ENCODE data around the gene MAPKAPK3. TPM values are rescaled to one million over a fixed set of nuclear protein-coding genes. Genes with fewer than 3 reads are reported as not detected.
"Not testable (repeated sequence)": the region's sequence is repeated elsewhere in the genome, so short reads cannot be mapped to it uniquely, and the experiment has no call there.

MAPKAPK3 gene
- total RNA-seq, 4 donors from 2014 or later, result 21.3 to 37.8 (median 26.9) TPM

DNA sequence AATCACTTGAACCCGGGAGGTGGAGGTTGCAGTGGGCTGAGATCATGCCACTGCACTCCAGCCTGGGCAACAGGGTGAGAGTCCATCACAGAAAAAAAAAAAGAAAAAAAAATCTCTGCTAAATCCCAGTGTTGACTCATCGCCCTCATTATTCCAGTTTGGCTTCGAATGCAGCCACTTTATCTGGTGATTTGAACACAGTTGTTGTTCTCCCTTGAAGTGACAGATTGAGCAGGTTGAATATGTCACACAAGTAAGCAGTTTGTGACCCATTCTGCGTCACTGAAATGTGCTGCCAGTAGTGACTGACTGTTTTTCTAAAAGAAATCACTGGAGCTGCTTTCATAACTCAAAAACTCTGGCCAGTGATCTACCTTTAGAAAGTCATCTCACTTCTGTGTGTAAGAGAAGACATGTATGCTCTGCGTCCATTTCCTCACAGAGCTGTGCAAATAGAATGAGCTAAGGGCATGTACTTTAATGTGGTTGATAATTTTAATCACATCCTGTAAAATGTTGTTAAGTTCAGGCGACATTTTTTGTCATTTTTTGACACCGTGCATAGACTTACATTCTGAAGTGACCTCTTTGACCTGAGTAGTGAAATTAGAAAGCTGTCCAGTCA lies 70.3 kb downstream of the MAPKAPK3 start:
- no peak overlapping the region for H3K27ac ChIP-seq

DNA sequence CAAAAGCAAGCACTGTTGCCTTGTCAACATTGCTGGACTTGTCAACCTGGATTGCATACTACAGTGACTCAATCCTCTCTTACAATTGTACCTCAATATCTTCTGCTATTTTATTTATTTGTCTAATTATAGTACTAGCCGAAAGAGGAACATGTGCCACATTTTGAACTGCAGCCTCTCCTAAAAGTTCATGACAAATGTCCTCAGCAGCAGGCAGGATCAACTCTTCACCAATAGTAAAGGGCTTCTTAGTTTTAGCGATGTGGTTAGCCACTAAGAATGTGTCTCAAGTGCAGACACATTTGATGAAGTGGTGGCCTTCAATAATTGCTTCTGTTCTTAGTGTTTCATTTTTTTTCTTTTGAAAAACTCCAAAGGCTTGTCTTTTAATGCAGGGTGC lies 71.0 kb downstream of the MAPKAPK3 start:
- no peak overlapping the region for H3K4me3 ChIP-seq
- no peak overlapping the region for H3K27ac ChIP-seq
- H3K4me1 ChIP-seq, result no peaks in the 10 kb centered on the region
- H3K9me3 ChIP-seq, result no peaks in the 10 kb centered on the region
- H3K36me3 ChIP-seq, result no peaks in the 10 kb centered on the region
- 80 to 81% methylated on average over 2 of the region's 2 CpGs for WGBS, 2 donors (ENCODE audit: low coverage in 1 of 2)
- no peak for DNase-seq
- intact Hi-C loops (cut with DNase I; ENCODE audit: low total_unique reads), result no loop called here
- H3K27me3 ChIP-seq, result peaks cover 21% of the 10 kb centered on the region
- TF ChIP-seq POLR2AphosphoS5 (IDR thresholded peaks at IDR 0.05), result no peak
- TF ChIP-seq POLR2A (IDR thresholded peaks at IDR 0.05), result no peak
- TF ChIP-seq EP300 (IDR thresholded peaks at IDR 0.05; ENCODE audit: low read depth), result no peak
- TF ChIP-seq, protein P1, sequence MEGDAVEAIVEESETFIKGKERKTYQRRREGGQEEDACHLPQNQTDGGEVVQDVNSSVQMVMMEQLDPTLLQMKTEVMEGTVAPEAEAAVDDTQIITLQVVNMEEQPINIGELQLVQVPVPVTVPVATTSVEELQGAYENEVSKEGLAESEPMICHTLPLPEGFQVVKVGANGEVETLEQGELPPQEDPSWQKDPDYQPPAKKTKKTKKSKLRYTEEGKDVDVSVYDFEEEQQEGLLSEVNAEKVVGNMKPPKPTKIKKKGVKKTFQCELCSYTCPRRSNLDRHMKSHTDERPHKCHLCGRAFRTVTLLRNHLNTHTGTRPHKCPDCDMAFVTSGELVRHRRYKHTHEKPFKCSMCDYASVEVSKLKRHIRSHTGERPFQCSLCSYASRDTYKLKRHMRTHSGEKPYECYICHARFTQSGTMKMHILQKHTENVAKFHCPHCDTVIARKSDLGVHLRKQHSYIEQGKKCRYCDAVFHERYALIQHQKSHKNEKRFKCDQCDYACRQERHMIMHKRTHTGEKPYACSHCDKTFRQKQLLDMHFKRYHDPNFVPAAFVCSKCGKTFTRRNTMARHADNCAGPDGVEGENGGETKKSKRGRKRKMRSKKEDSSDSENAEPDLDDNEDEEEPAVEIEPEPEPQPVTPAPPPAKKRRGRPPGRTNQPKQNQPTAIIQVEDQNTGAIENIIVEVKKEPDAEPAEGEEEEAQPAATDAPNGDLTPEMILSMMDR (IDR thresholded peaks at IDR 0.05), result no peak
- in situ Hi-C loops (cut with MboI; ENCODE audit: low pct_ligation_motif_present in 1 of 4, low pct_unique_long_range_greater_than_20kb in 1 of 4, low sequenced_read_pairs in 3 of 4), result no loop called here

More for the DNA sequence above, 70.3 kb downstream of the MAPKAPK3 start:
- H3K27me3 ChIP-seq, result peaks cover 27% of the 10 kb centered on the region
- DNase-seq, result no peak
- in situ Hi-C loops (cut with MboI; ENCODE audit: low pct_ligation_motif_present in 1 of 4, low pct_unique_long_range_greater_than_20kb in 1 of 4, low sequenced_read_pairs in 3 of 4) (no loop called here), intact Hi-C loops (cut with DNase I; ENCODE audit: low total_unique reads) (no loop called here)
- H3K4me1 ChIP-seq, result no peaks in the 10 kb centered on the region
- 70 to 73% methylated on average over 6 to 7 of the region's 7 CpGs for WGBS, 2 donors (ENCODE audit: low coverage in 1 of 2)
- no peak for TF ChIP-seq EP300 (IDR thresholded peaks at IDR 0.05; ENCODE audit: low read depth)
- TF ChIP-seq, protein P1 (IDR thresholded peaks at IDR 0.05), result no peak
- TF ChIP-seq POLR2A (IDR thresholded peaks at IDR 0.05), result no peak
- TF ChIP-seq POLR2AphosphoS5 (IDR thresholded peaks at IDR 0.05), result no peak
- H3K36me3 ChIP-seq, result no peaks in the 10 kb centered on the region
- no peak overlapping the region for H3K4me3 ChIP-seq
- no peaks in the 10 kb centered on the region for H3K9me3 ChIP-seq

DNA sequence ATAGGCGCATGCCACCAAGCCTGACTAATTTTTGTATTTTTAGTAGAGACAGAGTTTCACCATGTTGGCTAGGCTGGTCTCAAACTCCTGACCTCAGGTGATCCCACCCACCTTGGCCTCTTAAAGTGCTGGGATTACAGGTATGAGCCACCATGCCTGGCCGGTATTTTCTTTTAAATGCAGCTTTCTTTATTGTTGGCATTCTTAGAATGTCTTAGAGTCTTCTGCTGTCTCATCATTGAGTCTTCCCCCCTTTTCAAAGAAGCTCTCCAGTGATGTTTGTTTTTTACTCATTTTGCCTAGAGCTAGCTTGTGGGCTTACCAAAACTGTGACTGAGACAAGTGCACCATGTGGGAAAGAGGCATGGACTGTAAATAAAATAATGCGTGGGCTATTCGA lies 71.7 kb downstream of the MAPKAPK3 start:
- peaks cover 15% of the 10 kb centered on the region for H3K27me3 ChIP-seq
- intact Hi-C loops (cut with DNase I; ENCODE audit: low total_unique reads); H3K4me3 ChIP-seq; H3K27ac ChIP-seq; in situ Hi-C loops (cut with MboI; ENCODE audit: low pct_ligation_motif_present in 1 of 4, low pct_unique_long_range_greater_than_20kb in 1 of 4, low sequenced_read_pairs in 3 of 4); H3K36me3 ChIP-seq; H3K4me1 ChIP-seq; H3K9me3 ChIP-seq; DNase-seq: not testable (repeated sequence)
- 60 to 89% methylated on average over 1 to 4 of the region's 4 CpGs for WGBS, 2 donors (ENCODE audit: low coverage in 1 of 2)

DNA sequence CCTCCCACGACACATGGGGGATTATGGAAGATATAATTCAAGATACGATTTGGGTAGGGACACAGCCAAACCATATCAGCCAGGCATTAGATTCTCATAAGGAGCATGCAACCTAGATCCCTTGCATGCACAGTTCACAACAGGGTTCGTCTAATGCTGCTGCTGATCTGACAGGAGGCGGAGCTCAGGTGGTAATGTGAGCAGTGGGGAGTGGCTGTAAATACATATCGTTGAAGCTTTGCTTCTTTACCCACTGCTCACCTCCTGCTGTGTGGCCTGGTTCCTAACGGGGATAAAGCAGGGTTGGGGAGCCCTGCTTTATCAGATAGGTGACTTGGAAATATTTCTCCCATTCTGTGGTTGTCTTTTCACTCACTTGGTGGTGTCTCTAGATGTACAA lies 72.6 kb downstream of the MAPKAPK3 start:
- in situ Hi-C loops (cut with MboI; ENCODE audit: low pct_ligation_motif_present in 1 of 4, low pct_unique_long_range_greater_than_20kb in 1 of 4, low sequenced_read_pairs in 3 of 4), result no loop called here
- Histone ChIP-seq H3K27ac (no peak overlapping the region), H3K36me3 (no peaks in the 10 kb centered on the region), H3K9me3 (no peaks in the 10 kb centered on the region), H3K4me1 (no peaks in the 10 kb centered on the region), H3K4me3 (no peak overlapping the region), H3K27me3 (peaks cover 8% of the 10 kb centered on the region)
- no peak for DNase-seq
- TF ChIP-seq POLR2A (IDR thresholded peaks at IDR 0.05), result no peak
- intact Hi-C loops (cut with DNase I; ENCODE audit: low total_unique reads), result no loop called here
- WGBS, 2 donors (ENCODE audit: low coverage in 1 of 2), result 42 to 47% methylated on average over 5 to 6 of the region's 6 CpGs

DNA sequence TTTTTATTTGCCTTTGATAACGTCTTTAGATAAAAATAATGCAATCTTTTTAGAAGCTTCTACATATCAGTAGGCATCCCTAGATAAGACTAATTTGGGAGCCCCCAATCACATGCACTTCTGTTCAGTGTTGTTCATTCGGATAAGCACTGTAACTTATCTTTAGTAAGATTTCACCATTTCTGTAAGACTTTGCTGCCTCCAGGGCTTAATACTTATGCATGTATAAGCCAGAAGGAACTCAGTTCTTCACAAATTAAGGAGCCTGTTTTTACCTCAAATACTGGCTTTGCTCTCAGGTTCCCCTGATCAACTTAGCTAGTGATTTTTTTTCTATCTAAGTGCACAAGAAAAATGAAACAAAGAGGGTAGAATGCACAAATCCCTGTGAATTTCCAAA lies 78.1 kb downstream of the MAPKAPK3 start:
- H3K36me3 ChIP-seq, result no peaks in the 10 kb centered on the region
- H3K27ac ChIP-seq, result no peak overlapping the region
- TF ChIP-seq POLR2AphosphoS5 (IDR thresholded peaks at IDR 0.05) (no peak), EP300 (IDR thresholded peaks at IDR 0.05; ENCODE audit: low read depth) (no peak), POLR2A (IDR thresholded peaks at IDR 0.05) (no peak)
- TF ChIP-seq, protein P1 (IDR thresholded peaks at IDR 0.05), result no peak
- H3K4me1 ChIP-seq, result no peaks in the 10 kb centered on the region
- WGBS, 2 donors (ENCODE audit: low coverage in 1 of 2), result 89 to 91% methylated on average over 2 of the region's 2 CpGs
- intact Hi-C loops (cut with DNase I; ENCODE audit: low total_unique reads), result no loop called here
- peaks cover 4 to 6% of the 10 kb centered on the region in 2 donors for H3K9me3 ChIP-seq
- no peaks in the 10 kb centered on the region for H3K27me3 ChIP-seq
- no peak for DNase-seq
- H3K4me3 ChIP-seq, result no peak overlapping the region
- in situ Hi-C loops (cut with MboI; ENCODE audit: low pct_ligation_motif_present in 1 of 4, low pct_unique_long_range_greater_than_20kb in 1 of 4, low sequenced_read_pairs in 3 of 4), result no loop called here
